Colonic mucosa (tissue), 4 donors: ENCODE measurements around the gene MEAF6. TPM values are rescaled to one million over a fixed set of nuclear protein-coding genes. Genes with fewer than 3 reads are reported as not detected.
"Not testable (repeated sequence)": the region's sequence is repeated elsewhere in the genome, so short reads cannot be mapped to it uniquely, and the experiment has no call there.

Experiments
- DNase-seq: peaks from one replicate; pipeline ENCODE4 v3.0.0-alpha.2; 2020
- H3K27ac ChIP-seq: fragments of 200-600 bp; one replicate; pipeline ENCODE4 v1.8.0; 2021
- H3K27me3 ChIP-seq: fragments of 200-600 bp; one replicate; pipeline ENCODE4 v1.8.0; 2021
- H3K36me3 ChIP-seq: fragments of 200-600 bp; one replicate; pipeline ENCODE4 v1.8.0; 2021
- H3K4me1 ChIP-seq: fragments of 200-600 bp; one replicate; pipeline ENCODE4 v1.8.0; 2021; ENCODE audit warnings: mild to moderate bottlenecking
- H3K4me3 ChIP-seq: fragments of 200-600 bp; one replicate; pipeline ENCODE4 v1.8.0; 2021
- H3K9ac ChIP-seq, 2 donors: one replicate each; pipeline ENCODE4 v1.7.0; 2013; ENCODE audit warnings: control low read depth in 2 of 2, low read depth in 2 of 2, low read length in 2 of 2
- H3K9me3 ChIP-seq: fragments of 200-600 bp; one replicate; pipeline ENCODE4 v1.8.0; 2021
- intact Hi-C: fragments of 100-400 bp; cut with DNase I; formaldehyde crosslinking; loops from one replicate; pipeline ENCODE4 v1.14.1; 2022
- total RNA-seq, 2 donors: library from RNA; stranded (reverse); fragmentation: NEBNext Ultra II Directional in 1 of 2; extraction: Animal tissue kit (Norgen Biotek cat#: 25700) in 1 of 2; gene quantifications; one replicate each; pipeline ENCODE4 v1.2.1, GENCODE V29; 2021
- TF ChIP-seq, protein P1 (sequence below): fragments of 200-600 bp; IDR thresholded peaks from one replicate; pipeline ENCODE4 v1.8.0; 2022; ENCODE audit warnings: antibody characterized with exemption, mild to moderate bottlenecking
- donor health status: healthy.
- donor health status: DM: no; HTN: no; CAD: no.
- donor health status: DM: no; HTN: no; CAD: no.

MEAF6 gene
- total RNA-seq, 2 donors from 2014 or later = 32.9 to 40.6 TPM

DNA sequence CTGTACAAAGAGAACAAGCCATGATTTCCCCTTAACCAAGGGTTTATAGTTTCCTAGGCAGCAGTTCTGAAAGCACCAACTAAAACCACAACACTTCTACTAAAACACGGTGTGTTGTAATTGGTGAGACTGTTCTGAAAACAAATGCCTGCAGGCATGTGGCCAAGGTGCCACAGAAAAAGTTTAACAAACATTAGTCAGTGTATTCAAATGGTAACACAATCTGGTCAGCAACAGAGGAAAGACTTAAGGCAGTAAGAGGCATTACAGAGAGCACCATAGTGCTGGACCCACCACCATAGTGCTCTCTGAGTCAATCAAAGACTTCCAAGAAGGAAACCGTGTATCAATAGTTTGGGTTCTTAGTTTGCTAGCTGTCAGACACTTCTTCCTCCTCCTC lies 22.8 kb upstream of the MEAF6 start:
- no peaks in the 10 kb centered on the region for H3K4me1 ChIP-seq
- TF ChIP-seq, protein P1, sequence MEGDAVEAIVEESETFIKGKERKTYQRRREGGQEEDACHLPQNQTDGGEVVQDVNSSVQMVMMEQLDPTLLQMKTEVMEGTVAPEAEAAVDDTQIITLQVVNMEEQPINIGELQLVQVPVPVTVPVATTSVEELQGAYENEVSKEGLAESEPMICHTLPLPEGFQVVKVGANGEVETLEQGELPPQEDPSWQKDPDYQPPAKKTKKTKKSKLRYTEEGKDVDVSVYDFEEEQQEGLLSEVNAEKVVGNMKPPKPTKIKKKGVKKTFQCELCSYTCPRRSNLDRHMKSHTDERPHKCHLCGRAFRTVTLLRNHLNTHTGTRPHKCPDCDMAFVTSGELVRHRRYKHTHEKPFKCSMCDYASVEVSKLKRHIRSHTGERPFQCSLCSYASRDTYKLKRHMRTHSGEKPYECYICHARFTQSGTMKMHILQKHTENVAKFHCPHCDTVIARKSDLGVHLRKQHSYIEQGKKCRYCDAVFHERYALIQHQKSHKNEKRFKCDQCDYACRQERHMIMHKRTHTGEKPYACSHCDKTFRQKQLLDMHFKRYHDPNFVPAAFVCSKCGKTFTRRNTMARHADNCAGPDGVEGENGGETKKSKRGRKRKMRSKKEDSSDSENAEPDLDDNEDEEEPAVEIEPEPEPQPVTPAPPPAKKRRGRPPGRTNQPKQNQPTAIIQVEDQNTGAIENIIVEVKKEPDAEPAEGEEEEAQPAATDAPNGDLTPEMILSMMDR = no peak
- peaks cover 12% of the 10 kb centered on the region for H3K36me3 ChIP-seq
- DNase-seq = no peak
- no peaks in the 10 kb centered on the region for H3K27me3 ChIP-seq
- no peak overlapping the region for H3K27ac ChIP-seq
- H3K9me3 ChIP-seq = no peaks in the 10 kb centered on the region
- no peak overlapping the region for H3K4me3 ChIP-seq
- no peak overlapping the region for H3K9ac ChIP-seq
- intact Hi-C loops = no loop called here

DNA sequence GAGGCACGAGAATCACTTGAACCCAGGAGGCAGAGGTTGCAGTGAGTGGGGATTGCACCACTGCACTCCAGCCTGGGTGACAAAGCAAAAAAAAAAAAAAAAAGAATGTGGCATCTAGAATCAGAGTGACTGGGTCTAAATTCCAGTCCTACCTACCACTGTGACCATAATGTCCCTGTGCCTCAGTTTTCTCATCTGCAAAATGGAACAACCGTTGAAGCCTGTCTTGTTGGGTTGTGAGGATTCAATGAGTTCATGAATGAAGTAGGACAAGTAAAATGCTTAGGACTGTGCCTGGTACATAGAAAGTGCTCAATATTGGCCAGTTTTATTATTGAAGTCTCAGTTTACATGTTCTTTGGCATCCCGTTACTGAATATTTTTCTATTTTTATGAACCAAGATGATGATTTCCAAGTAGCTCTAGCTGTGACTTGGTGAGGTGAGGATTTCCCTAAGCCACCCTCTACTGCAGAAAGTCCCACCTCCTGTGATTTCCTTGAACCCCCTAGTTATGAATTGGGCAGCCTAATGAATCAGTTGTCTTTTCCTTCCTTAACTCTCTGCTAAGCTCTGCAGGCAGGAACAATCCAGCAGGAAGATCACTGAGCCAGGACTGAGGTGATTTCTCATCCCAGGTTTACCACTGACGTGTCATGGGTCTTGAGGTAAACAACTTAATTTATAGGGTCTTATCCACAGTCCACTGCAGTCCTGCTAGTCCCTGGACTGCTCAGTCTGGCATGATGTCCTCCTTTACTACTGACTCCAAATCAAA lies 18.9 kb upstream of the MEAF6 start:
- DNase-seq = no peak
- H3K36me3 ChIP-seq = no peaks in the 10 kb centered on the region
- H3K4me3 ChIP-seq = no peak overlapping the region
- no peaks in the 10 kb centered on the region for H3K9me3 ChIP-seq
- H3K9ac ChIP-seq = no peak overlapping the region
- intact Hi-C loops = no loop called here
- H3K4me1 ChIP-seq = no peaks in the 10 kb centered on the region
- H3K27ac ChIP-seq = no peak overlapping the region
- no peaks in the 10 kb centered on the region for H3K27me3 ChIP-seq
- TF ChIP-seq, protein P1 = no peak

DNA sequence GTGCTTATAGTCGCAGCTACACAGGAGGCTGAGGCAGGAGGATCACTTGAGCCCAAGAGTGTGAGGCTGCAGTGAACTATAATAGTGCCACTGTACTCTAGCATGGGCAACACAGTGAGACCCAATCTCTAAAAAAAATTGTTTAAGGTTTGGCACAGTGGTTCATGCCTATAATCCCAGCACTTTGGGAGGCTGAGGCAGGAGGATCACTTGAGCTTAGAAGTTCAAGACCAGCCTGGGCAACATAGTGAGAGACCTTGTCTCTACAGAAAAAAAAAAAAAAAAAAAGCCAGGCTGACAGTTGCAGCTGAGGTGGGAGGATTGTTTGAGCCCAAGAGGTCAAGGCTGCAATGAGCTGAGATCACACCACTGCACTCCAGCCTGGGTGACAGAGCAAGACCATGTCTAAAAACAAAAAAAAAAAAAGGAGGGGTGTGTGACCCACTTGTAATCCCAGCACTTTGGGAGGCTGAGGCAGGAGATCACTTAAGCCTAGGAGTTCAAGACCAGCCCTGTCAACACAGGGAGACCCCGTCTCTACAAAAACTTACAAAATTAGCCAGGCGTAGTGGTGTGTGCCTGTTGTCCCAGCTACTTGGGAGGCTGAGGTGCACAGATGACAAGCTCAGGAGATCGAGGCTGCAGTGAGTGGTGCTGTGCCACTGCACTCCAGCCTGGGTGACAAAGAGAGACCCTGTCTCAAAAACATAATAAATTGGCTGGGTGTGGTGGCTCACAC lies 18.0 kb upstream of the MEAF6 start:
- H3K27ac ChIP-seq, intact Hi-C loops, H3K4me3 ChIP-seq, DNase-seq, H3K9me3 ChIP-seq, H3K4me1 ChIP-seq, H3K27me3 ChIP-seq, H3K36me3 ChIP-seq, H3K9ac ChIP-seq: not testable (repeated sequence)

DNA sequence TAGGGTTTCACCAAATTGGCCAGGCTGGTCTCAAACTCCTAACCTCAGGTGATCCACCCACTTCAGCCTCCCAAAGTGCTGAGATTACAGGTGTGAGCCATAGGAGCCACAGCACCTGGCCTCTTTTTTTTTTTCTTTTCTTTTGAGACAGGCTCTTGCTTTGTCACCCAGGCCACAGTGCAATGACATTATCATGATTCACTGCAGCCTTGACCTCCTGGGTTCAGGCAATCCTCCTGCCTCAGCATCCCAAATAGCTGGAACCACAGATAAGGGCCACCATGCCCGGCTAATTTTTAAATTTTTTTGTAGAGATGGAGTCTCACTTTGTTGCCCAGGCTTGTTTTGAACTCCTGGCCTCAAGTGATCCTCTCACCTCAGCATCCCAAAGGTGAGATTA lies 15.3 kb upstream of the MEAF6 start:
- H3K27ac ChIP-seq, H3K36me3 ChIP-seq, intact Hi-C loops, H3K4me1 ChIP-seq, H3K9ac ChIP-seq, DNase-seq, H3K4me3 ChIP-seq, H3K9me3 ChIP-seq, H3K27me3 ChIP-seq: not testable (repeated sequence)

DNA sequence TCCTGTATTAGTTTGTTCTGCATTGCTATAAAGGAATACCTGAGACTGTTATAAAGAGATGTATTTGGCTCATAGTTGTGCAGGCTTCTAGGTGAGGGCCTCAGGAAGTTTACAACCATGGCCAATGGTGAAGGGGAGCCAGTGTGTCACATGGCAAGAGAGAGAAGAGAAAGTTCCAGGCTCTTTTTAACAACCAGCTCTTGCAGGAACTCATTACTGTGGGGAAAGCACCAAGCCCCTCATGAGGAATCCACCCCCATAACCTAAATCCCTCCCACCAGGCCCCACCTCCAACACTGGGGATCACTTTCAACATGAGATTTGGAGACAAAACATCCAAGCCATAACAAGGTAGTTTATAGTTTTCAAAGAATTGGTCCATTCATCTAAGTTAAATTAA lies 5.0 kb upstream of the MEAF6 start:
- H3K9ac ChIP-seq = no peak overlapping the region
- H3K4me3 ChIP-seq = no peak overlapping the region
- intact Hi-C loops = no loop called here
- no peak overlapping the region for H3K27ac ChIP-seq
- no peaks in the 10 kb centered on the region for H3K36me3 ChIP-seq
- no peaks in the 10 kb centered on the region for H3K9me3 ChIP-seq
- no peaks in the 10 kb centered on the region for H3K27me3 ChIP-seq
- TF ChIP-seq, protein P1 = no peak
- no peak for DNase-seq
- no peaks in the 10 kb centered on the region for H3K4me1 ChIP-seq

DNA sequence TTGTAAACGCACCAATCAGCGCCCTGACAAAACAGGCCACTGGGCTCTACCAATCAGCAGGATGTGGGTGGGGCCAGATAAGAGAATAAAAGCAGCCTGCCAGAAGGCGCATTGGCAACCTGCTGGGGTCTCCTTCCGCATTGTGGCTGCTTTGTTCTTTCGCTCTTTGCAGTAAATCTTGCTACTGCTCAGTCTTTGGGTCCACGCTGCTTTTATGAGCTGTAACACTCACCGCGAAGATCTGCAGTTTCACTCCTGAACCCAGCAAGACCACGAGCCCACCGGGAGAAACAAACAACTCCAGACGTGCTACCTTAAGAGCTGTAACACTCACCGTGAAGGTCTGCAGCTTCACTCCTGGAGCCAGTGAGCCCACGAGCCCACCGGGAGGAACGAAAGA lies 4.4 kb upstream of the MEAF6 start:
- H3K4me3 ChIP-seq, H3K4me1 ChIP-seq, H3K9ac ChIP-seq, intact Hi-C loops, H3K9me3 ChIP-seq, H3K36me3 ChIP-seq, H3K27me3 ChIP-seq, H3K27ac ChIP-seq, DNase-seq: not testable (repeated sequence)

DNA sequence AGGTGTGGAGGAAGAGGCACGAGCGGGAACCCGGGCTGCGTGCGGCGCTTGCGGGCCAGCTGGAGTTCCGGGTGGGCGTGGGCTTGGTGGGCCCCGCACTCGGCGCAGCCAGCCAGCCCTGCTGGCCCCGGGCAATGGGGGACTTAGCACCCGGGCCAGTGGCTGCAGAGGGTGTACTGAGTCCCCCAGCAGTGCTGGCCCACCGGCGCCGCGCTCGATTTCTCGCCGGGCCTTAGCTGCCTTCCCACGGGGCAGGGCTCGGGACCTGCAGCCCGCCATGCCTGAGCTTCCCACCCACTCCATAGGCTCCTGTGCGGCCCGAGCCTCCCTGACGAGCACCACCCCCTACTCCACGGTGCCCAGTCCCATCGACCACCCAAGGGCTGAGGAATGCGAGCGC lies 3.7 kb upstream of the MEAF6 start:
- H3K9ac ChIP-seq, DNase-seq, H3K4me1 ChIP-seq, intact Hi-C loops, H3K36me3 ChIP-seq, H3K9me3 ChIP-seq, H3K4me3 ChIP-seq, H3K27me3 ChIP-seq, H3K27ac ChIP-seq: not testable (repeated sequence)
